C4-2B (cell line): ENCODE results near the gene DSCAML1.

Experiments
- CTCF ChIP-seq: fragments of 450-650 bp; conservative IDR thresholded peaks from 2 replicates; pipeline ENCODE4 v1.5.1; 2017; ENCODE audit warnings: mild to moderate bottlenecking
- ZFX ChIP-seq: fragments of 450-650 bp; IDR thresholded peaks from 2 replicates; pipeline ENCODE4 v1.6.1; 2017

- TF ChIP-seq CTCF (no peak), ZFX (no peak)
These were observed 106.4 kb downstream of the DSCAML1 start for GRCh38 chr11:117690484-117691217.
